Measurements from ENCODE around the gene DPP6. TPM values are rescaled to one million over a fixed set of nuclear protein-coding genes. Genes with fewer than 3 reads are reported as not detected.

DPP6 gene
- total and polyA plus RNA-seq, 9 of the 15 experiments (the other 6 are each of a cell fraction or from before 2014, with no cell fraction given), result not detected

GRCh38 chr7:154884348-154884920 is 832.2 kb downstream of the DPP6 start:
- WGBS (ENCODE audit: insufficient coverage, low coverage, missing lambda C conversion rate), result 6% methylated on average over 7 of the region's 7 CpGs
- no peak overlapping the region for H3K4me3 ChIP-seq
- BruUV-seq (replicated peaks), result no TSS peak
- no peak overlapping the region for H2AFZ ChIP-seq (ENCODE audit: low read depth, low read length)
- ATAC-seq, result no peak
- no peak for DNase-seq (ENCODE audit: extremely low read depth in 1 of 4, low spot score in 3 of 4)
- H3K36me3 ChIP-seq (ENCODE audit: control insufficient read depth, insufficient read depth, low read length), result no peaks in the 10 kb centered on the region
- ChIA-PET CTCF (ENCODE audit: low intra/inter-chr PET ratio) (no interaction called here), POLR2A (no interaction called here)
- peaks cover 0 to 2% of the 10 kb centered on the region in 2 experiments; a peak in 1 of 5 replicates for H3K4me1 ChIP-seq (replicated peaks in 1 of 2; ENCODE audit: control insufficient read depth in 2 of 2, insufficient read depth in 2 of 2, low read length in 2 of 2)
- no peaks in the 10 kb centered on the region for H4K20me1 ChIP-seq (replicated peaks; ENCODE audit: control insufficient read depth, insufficient read depth, low read length)
- no peaks in the 10 kb centered on the region for H3K9me1 ChIP-seq (ENCODE audit: control insufficient read depth, insufficient read depth, low read length)
- intact Hi-C loops (cut with micrococcal nuclease), result no loop called here
- H3K27ac ChIP-seq (ENCODE audit: extremely low read depth, low read depth, low read length), result no peak overlapping the region; the same call in 2 of the 3 replicates
- in situ Hi-C loops (cut with MboI), result no loop called here
- H3K9me3 ChIP-seq (replicated peaks; ENCODE audit: control insufficient read depth, insufficient read depth, low read depth, low read length), result peaks cover 15% of the 10 kb centered on the region
- no peaks in the 10 kb centered on the region for H3K79me2 ChIP-seq (ENCODE audit: control insufficient read depth, insufficient read depth, low read length)
- no peak overlapping the region for H3K9ac ChIP-seq (ENCODE audit: insufficient read depth in 1 of 2, low read depth in 2 of 2, low read length in 2 of 2)
- peaks cover 21 to 79% of the 10 kb centered on the region in 2 experiments for H3K27me3 ChIP-seq (ENCODE audit: control insufficient read depth in 2 of 2, insufficient read depth in 2 of 2, low read length in 2 of 2)
- FAIRE-seq, result no peak
- H3K4me2 ChIP-seq (ENCODE audit: insufficient read depth, low read length), result no peak overlapping the region
- TF ChIP-seq XRCC4 (IDR thresholded peaks at IDR 0.05; ENCODE audit: extremely low read depth, insufficient read depth, insufficient read length) (no peak), ZKSCAN3 (CRISPR knock-in tag; IDR thresholded peaks at IDR 0.05) (no peak), THAP12 (CRISPR knock-in tag; IDR thresholded peaks at IDR 0.05) (no peak), ARID3A (IDR thresholded peaks at IDR 0.05; ENCODE audit: borderline replicate concordance, low read depth, low read length) (no peak), ZNF740 (CRISPR knock-in tag; IDR thresholded peaks at IDR 0.05) (no peak), ZNF740 (tag; IDR thresholded peaks at IDR 0.05) (no peak), ZHX1 (conservative IDR thresholded peaks at IDR 0.05; ENCODE audit: low read length) (no peak), PML (IDR thresholded peaks at IDR 0.05; ENCODE audit: low read length) (no peak), KLF10 (CRISPR knock-in tag; IDR thresholded peaks at IDR 0.05) (no peak), ZNF197 (CRISPR knock-in tag; IDR thresholded peaks at IDR 0.05; ENCODE audit: low read depth) (no peak)
- TF ChIP-seq, protein P1, sequence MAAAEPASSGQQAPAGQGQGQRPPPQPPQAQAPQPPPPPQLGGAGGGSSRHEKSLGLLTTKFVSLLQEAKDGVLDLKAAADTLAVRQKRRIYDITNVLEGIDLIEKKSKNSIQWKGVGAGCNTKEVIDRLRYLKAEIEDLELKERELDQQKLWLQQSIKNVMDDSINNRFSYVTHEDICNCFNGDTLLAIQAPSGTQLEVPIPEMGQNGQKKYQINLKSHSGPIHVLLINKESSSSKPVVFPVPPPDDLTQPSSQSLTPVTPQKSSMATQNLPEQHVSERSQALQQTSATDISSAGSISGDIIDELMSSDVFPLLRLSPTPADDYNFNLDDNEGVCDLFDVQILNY (CRISPR knock-in tag; IDR thresholded peaks at IDR 0.05), result no peak
- TF ChIP-seq, protein P2, sequence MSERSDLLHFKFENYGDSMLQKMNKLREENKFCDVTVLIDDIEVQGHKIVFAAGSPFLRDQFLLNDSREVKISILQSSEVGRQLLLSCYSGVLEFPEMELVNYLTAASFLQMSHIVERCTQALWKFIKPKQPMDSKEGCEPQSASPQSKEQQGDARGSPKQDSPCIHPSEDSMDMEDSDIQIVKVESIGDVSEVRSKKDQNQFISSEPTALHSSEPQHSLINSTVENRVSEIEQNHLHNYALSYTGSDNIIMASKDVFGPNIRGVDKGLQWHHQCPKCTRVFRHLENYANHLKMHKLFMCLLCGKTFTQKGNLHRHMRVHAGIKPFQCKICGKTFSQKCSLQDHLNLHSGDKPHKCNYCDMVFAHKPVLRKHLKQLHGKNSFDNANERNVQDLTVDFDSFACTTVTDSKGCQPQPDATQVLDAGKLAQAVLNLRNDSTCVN (CRISPR knock-in tag; IDR thresholded peaks at IDR 0.05), result no peak
